ENCODE data around the gene GNB1. TPM values are rescaled to one million over a fixed set of nuclear protein-coding genes. Genes with fewer than 3 reads are reported as not detected.

The GNB1 gene
- total and polyA plus RNA-seq, 9 of the 15 experiments (the other 6 are each of a cell fraction or from before 2014, with no cell fraction given) = 34.3 to 388 (median 114) TPM

GRCh38 chr1:1918901-1919303, 28.0 kb upstream of the GNB1 start, which contains the start of gene TMEM52 (continued):
- peak; percentile 67; the same call in 1 of the 2 replicates for TF ChIP-seq THAP12 (CRISPR knock-in tag; IDR thresholded peaks at IDR 0.05)
- no peak for TF ChIP-seq ELF2 (CRISPR knock-in tag; IDR thresholded peaks at IDR 0.05)
- no peak for TF ChIP-seq ZNF584 (CRISPR knock-in tag; IDR thresholded peaks at IDR 0.05; ENCODE audit: low read depth)
- TF ChIP-seq RREB1 (CRISPR knock-in tag; IDR thresholded peaks at IDR 0.05) = no peak
- TF ChIP-seq CEBPZ (IDR thresholded peaks at IDR 0.05; ENCODE audit: borderline replicate concordance, low read depth, low read length) = no peak
- TF ChIP-seq ZNF589 (CRISPR knock-in tag; IDR thresholded peaks at IDR 0.05; ENCODE audit: low read depth) = no peak
- TF ChIP-seq U2AF1 (optimal IDR thresholded peaks at IDR 0.05; ENCODE audit: low read depth, low read length) = peak; percentile 59
- TF ChIP-seq PHF8 (IDR thresholded peaks at IDR 0.05; ENCODE audit: borderline replicate concordance, low read length) = peak; percentile 58; the same call in 1 of the 2 replicates
- TF ChIP-seq TEAD1 (CRISPR knock-in tag; IDR thresholded peaks at IDR 0.05) = no peak; a peak in 1 of 4 replicates
- peak; percentile 71 for TF ChIP-seq CBFB (CRISPR knock-in tag; IDR thresholded peaks at IDR 0.05)
- peak; percentile 75 for TF ChIP-seq POLR2A (conservative IDR thresholded peaks at IDR 0.05)
- no peak for TF ChIP-seq SIRT6 (IDR thresholded peaks at IDR 0.05; ENCODE audit: low read depth, low read length)
